GM20000 (cell line): ENCODE measurements around the gene USP4.

Experiments
- DNase-seq: peaks from one replicate; pipeline ENCODE4 v3.0.0; 2012; ENCODE audit warnings: low spot score
- TF ChIP-seq, protein P1 (sequence below): IDR thresholded peaks from 2 replicates; pipeline ENCODE4 v1.5.1; 2012; ENCODE audit warnings: mild to moderate bottlenecking, control low read depth; ENCODE audit errors: extremely low read depth, missing control alignments

The USP4 gene

GRCh38 chr3:49339941-49340800 lies at the start of gene USP4:
TSS of gene USP4 (minus strand) at chr3:49340053. CDS start at chr3:49340024, 29 bp downstream.
- peak; percentile 95 for DNase-seq
- TF ChIP-seq, protein P1, sequence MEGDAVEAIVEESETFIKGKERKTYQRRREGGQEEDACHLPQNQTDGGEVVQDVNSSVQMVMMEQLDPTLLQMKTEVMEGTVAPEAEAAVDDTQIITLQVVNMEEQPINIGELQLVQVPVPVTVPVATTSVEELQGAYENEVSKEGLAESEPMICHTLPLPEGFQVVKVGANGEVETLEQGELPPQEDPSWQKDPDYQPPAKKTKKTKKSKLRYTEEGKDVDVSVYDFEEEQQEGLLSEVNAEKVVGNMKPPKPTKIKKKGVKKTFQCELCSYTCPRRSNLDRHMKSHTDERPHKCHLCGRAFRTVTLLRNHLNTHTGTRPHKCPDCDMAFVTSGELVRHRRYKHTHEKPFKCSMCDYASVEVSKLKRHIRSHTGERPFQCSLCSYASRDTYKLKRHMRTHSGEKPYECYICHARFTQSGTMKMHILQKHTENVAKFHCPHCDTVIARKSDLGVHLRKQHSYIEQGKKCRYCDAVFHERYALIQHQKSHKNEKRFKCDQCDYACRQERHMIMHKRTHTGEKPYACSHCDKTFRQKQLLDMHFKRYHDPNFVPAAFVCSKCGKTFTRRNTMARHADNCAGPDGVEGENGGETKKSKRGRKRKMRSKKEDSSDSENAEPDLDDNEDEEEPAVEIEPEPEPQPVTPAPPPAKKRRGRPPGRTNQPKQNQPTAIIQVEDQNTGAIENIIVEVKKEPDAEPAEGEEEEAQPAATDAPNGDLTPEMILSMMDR: peak; percentile 69

- DNase-seq: no peak
- TF ChIP-seq, protein P1: no peak
These were observed 49.4 kb upstream of the USP4 start for GRCh38 chr3:49389297-49389696.

DNA sequence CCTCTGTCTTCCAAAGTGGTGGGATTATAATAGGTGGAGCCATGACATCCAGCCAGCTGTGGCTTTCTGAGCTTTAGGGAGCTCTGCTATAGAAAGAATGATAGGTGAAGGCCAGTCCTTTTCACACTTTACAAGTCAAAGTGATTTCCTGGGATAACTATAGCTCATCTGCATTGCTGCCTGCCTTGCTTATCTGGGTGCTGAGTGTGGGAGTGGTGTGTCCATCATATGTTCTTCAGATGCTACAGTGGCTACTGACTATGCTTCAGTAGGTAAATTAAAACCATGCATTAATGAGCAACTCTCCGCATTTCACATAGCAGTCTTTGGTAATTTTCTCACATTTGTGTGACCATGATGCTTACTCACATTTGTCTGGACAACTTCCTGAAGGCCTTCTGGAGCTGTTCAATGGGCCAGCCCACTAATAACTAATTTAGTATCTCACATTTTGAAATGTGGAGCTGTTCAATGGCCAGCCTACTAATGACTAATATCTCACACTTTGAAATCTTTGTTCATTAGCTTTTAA lies 48.5 kb upstream of the USP4 start:
- no peak for DNase-seq
- TF ChIP-seq, protein P1: no peak

DNA sequence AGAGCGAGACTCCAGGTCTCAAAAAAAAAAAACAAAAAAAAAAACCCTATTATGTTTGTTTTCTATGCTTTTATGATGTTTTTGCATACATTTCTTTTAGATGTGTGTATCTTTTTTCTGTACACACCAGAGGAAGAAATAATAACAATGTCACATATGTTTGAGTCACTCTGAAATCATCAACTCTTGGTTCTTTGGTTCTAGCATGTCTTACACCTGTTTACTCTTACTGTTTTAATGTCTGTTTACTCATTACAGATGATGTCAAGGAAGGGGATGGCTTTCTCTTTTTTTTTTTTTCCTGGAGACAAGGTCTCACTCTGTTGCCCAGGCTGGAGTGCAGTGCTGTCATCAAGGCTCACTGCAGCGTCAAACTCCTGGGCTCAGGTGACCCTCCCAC lies 47.9 kb upstream of the USP4 start:
- TF ChIP-seq, protein P1: no peak
- DNase-seq: no peak

- TF ChIP-seq, protein P1: no peak
These were observed 46.4 kb upstream of the USP4 start for GRCh38 chr3:49386056-49386756.

GRCh38 chr3:49385617-49386016 lies 45.8 kb upstream of the USP4 start:
- no peak for DNase-seq
- TF ChIP-seq, protein P1: no peak

More at GRCh38 chr3:49386056-49386756, 46.4 kb upstream of the USP4 start:
- DNase-seq: no peak

DNA sequence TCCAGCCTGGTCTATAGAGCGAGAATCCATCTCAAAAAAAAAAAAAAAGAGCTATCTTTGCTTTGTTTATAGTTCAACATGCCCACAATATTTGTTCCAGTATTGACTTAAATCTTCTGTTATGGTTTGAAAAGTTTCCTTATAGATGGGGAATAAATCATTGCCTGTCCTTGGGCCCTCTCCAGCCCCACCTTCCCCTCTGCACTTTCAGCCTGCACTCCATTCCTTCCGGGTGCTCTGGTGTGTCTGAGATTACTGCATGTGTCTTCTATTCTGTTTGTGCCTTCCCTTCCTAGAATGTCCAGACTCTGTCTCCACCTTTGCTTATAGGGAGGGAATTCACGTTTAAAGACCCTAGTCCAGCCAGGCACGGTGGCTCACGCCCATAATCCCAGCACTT lies 43.5 kb upstream of the USP4 start:
- DNase-seq: no peak
- TF ChIP-seq, protein P1: no peak
